HTERT RPE-1 (cell line): ENCODE data around the gene CYB5B.

Experiments
- in situ Hi-C: fragments of 300-500 bp; cut with MboI; formaldehyde crosslinking; loops from 4 replicates; pipeline ENCODE4 v1.14.3; 2020; ENCODE audit warnings: low sequenced_read_pairs

The CYB5B gene

GRCh38 chr16:69514356-69514755, 89.9 kb downstream of the CYB5B start:
- in situ Hi-C loops, result no loop called here
